Liver (tissue), 3 donors: Measurements from ENCODE around the gene HMGN5.

Experiments used
- ATF3 ChIP-seq: IDR thresholded peaks from 2 replicates; pipeline ENCODE4 v1.6.1; 2016; ENCODE audit warnings: antibody characterized with exemption
- CTCF ChIP-seq: fragments of 150-350 bp; IDR thresholded peaks from 2 replicates; pipeline ENCODE4 v1.5.1; 2017; ENCODE audit warnings: improper control_type of control experiment, low read depth, low read length; ENCODE audit not compliant: missing input control
- HNF4G ChIP-seq: IDR thresholded peaks from 2 replicates; pipeline ENCODE4 v1.6.1; 2016; ENCODE audit warnings: antibody characterized with exemption
- JUND ChIP-seq, 2 donors: IDR thresholded peaks; 2 replicates each; pipeline ENCODE4 v1.6.1; 2016; ENCODE audit warnings: antibody characterized with exemption in 2 of 2
- NR2F2 ChIP-seq: IDR thresholded peaks from 2 replicates; pipeline ENCODE4 v1.6.1; 2016; ENCODE audit warnings: antibody characterized with exemption
- RAD21 ChIP-seq, 2 donors: IDR thresholded peaks; 2 replicates each; pipeline ENCODE4 v1.6.1; 2016; ENCODE audit warnings: antibody characterized with exemption in 2 of 2, mild to moderate bottlenecking in 2 of 2
- REST ChIP-seq: IDR thresholded peaks from 2 replicates; pipeline ENCODE4 v1.6.1; 2016; ENCODE audit warnings: antibody characterized with exemption, mild to moderate bottlenecking
- donor health status: healthy.
- donor health status: healthy.

- TF ChIP-seq REST: no peak
- no peak for TF ChIP-seq CTCF
- no peak for TF ChIP-seq NR2F2
- TF ChIP-seq ATF3: no peak
- no peak for TF ChIP-seq HNF4G
- TF ChIP-seq RAD21 (IDR thresholded peaks at IDR 0.05): no peak
- no peak for TF ChIP-seq JUND (IDR thresholded peaks at IDR 0.05)
Observed at GRCh38 chrX:81232218-81232617, 30.5 kb upstream of the HMGN5 start.
